HUES64 (cell line): ENCODE measurements around the gene KREMEN1.
A peak's percentile ranks its signal among the peaks of the same experiment; 100 is the strongest.

Experiments used
- H3K27ac ChIP-seq: 2 replicates; pipeline ENCODE4 v1.7.0; 2013; ENCODE audit warnings: low read depth, low read length, inconsistent platforms
- H3K27me3 ChIP-seq: 2 replicates; pipeline ENCODE4 v1.6.1; 2013; ENCODE audit warnings: mild to moderate bottlenecking, low read length; ENCODE audit not compliant: insufficient read depth
- H3K36me3 ChIP-seq: 2 replicates; pipeline ENCODE4 v1.6.1; 2013; ENCODE audit warnings: mild to moderate bottlenecking, low read length; ENCODE audit not compliant: insufficient read depth
- H3K4me1 ChIP-seq: 2 replicates; pipeline ENCODE4 v1.6.1; 2013; ENCODE audit warnings: mild to moderate bottlenecking, low read length, moderate library complexity; ENCODE audit not compliant: insufficient read depth
- H3K4me3 ChIP-seq: 2 replicates; pipeline ENCODE4 v1.5.1; 2013; ENCODE audit warnings: mild to moderate bottlenecking, low read length, moderate library complexity
- H3K9ac ChIP-seq: 2 replicates; pipeline ENCODE4 v1.6.1; 2013; ENCODE audit warnings: mild to moderate bottlenecking, low read depth, low read length
- H3K9me3 ChIP-seq: 2 replicates; pipeline ENCODE4 v1.6.1; 2013; ENCODE audit warnings: low read depth, low read length; ENCODE audit not compliant: insufficient read depth
- WGBS: fragments of 150-250, 120-280 bp; methylation state at CpG from one replicate; pipeline ENCODE4 v1.1.7; 2013; ENCODE audit warnings: missing lambda C conversion rate; 5-methylcytosine and 5-hydroxymethylcytosine counted together

The KREMEN1 gene

DNA sequence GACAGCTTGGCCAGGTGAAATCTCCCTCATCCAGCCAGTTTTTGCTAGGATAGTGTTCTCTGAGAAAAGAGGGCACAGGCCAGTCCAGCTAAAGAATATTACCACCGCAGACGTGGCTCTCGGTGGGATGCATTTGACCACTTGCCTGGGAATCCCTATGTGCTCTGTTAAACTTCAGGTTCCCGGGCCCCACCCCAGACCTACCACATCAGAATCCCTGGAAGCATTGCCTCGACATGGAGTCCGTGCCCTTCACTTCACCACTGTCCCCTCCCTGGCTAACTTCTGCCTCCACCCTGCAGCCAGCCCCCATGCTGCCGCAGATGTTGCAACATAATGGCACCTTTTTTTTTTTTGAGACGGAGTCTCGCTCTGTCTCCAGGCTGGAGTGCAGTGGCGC lies 76.0 kb downstream of the KREMEN1 start:
- 94% methylated on average over 10 of the region's 10 CpGs for WGBS

DNA sequence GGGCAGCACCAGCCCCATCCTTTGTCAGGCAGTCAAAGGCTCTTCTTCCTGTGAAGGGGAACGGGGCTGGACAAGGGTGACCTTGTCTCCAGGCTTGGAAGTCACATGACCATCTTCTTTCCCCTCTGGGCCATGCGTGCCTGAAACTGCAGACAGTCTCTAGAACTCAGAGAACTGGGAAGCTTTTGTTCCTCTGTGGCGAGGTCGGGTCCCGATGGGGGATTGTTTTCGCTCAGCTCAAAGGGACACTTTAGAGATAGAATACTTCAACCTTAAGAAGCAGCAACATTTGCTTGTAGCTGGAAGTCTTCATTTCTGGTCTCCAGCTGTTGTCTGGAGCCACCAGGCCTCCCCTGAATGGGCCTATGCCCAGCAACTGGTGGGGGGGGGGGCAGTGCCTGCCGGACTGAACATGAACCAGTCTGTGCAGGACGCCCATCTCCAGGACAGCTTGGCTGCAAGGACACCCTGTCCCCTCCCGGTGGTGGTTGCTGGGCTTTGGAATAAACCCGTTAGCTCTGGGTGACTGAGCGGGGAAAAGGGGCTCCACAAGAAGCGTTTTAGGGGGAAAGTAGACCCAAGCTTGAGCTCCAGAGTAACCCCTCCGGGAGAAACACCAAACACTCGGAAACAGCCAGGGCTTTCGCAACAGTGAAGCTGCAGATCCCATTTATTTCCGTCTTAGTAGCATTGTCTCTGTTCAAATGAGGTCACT lies 77.2 kb downstream of the KREMEN1 start:
- no peak overlapping the region for H3K4me3 ChIP-seq
- WGBS: 92% methylated on average over 16 of the region's 16 CpGs
- 0 out of 2 replicates have a peak overlapping the region, but pooled peaks have one; percentile 9 for H3K9ac ChIP-seq
- no peak overlapping the region for H3K27ac ChIP-seq
- H3K9me3 ChIP-seq: no peaks in the 10 kb centered on the region
- peaks cover 39% of the 10 kb centered on the region for H3K4me1 ChIP-seq
- no peaks in the 10 kb centered on the region for H3K27me3 ChIP-seq
- no peaks in the 10 kb centered on the region for H3K36me3 ChIP-seq

More for the DNA sequence above, 76.0 kb downstream of the KREMEN1 start:
- no peaks in the 10 kb centered on the region for H3K36me3 ChIP-seq
- no peak overlapping the region for H3K4me3 ChIP-seq
- H3K27me3 ChIP-seq: no peaks in the 10 kb centered on the region
- no peaks in the 10 kb centered on the region for H3K9me3 ChIP-seq
- no peak overlapping the region for H3K9ac ChIP-seq
- peaks cover 34% of the 10 kb centered on the region for H3K4me1 ChIP-seq
- H3K27ac ChIP-seq: no peak overlapping the region

DNA sequence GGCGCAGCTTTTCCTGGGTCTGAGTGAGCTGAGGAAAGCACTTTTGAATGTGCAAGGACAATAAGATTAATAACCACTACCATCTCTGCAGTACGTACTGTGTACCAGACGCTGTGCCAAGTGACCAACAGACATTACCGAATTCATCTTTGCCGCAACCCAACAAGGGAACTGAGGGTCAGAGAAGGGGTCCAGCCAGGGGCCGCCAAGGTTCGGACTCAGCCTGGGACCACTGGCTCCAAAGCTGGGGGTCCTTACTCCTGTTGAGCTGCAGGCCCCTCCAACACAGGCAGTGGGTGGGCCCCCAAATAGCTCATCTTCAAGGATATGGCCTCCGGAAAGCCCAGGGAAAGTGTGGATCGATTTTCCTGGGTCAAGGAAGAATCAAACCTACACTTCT lies 77.9 kb downstream of the KREMEN1 start:
- WGBS: 95% methylated on average over 9 of the region's 9 CpGs
- no peak overlapping the region for H3K27ac ChIP-seq
- no peak overlapping the region for H3K9ac ChIP-seq

DNA sequence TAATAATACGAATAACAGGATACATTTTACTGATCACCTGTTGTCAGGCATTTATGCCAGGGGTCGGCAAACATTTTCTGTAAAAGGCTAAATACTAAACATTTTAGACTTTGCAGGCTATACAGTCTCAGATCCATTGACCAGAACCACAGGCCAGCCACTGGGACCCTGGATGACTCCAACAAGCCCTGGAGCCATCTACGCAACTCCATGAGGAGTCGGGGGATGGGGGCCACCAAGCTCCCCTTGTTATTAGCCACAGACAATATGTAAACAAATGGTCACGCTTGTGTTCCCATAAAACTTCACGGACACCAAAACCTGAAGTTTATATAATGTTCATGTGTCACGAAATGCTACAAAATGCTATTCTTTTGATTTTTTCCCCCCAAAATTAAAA lies 78.5 kb downstream of the KREMEN1 start:
- H3K27ac ChIP-seq: no peak overlapping the region
- H3K4me1 ChIP-seq: peaks cover 40% of the 10 kb centered on the region
- no peaks in the 10 kb centered on the region for H3K36me3 ChIP-seq
- H3K9ac ChIP-seq: no peak overlapping the region
- 89% methylated on average over 7 of the region's 7 CpGs for WGBS
- no peak overlapping the region for H3K4me3 ChIP-seq
- no peaks in the 10 kb centered on the region for H3K27me3 ChIP-seq
- no peaks in the 10 kb centered on the region for H3K9me3 ChIP-seq

More for the DNA sequence above, 77.9 kb downstream of the KREMEN1 start:
- H3K4me3 ChIP-seq: no peak overlapping the region
- H3K36me3 ChIP-seq: no peaks in the 10 kb centered on the region
- H3K9me3 ChIP-seq: no peaks in the 10 kb centered on the region
- H3K4me1 ChIP-seq: peaks cover 39% of the 10 kb centered on the region
- no peaks in the 10 kb centered on the region for H3K27me3 ChIP-seq

DNA sequence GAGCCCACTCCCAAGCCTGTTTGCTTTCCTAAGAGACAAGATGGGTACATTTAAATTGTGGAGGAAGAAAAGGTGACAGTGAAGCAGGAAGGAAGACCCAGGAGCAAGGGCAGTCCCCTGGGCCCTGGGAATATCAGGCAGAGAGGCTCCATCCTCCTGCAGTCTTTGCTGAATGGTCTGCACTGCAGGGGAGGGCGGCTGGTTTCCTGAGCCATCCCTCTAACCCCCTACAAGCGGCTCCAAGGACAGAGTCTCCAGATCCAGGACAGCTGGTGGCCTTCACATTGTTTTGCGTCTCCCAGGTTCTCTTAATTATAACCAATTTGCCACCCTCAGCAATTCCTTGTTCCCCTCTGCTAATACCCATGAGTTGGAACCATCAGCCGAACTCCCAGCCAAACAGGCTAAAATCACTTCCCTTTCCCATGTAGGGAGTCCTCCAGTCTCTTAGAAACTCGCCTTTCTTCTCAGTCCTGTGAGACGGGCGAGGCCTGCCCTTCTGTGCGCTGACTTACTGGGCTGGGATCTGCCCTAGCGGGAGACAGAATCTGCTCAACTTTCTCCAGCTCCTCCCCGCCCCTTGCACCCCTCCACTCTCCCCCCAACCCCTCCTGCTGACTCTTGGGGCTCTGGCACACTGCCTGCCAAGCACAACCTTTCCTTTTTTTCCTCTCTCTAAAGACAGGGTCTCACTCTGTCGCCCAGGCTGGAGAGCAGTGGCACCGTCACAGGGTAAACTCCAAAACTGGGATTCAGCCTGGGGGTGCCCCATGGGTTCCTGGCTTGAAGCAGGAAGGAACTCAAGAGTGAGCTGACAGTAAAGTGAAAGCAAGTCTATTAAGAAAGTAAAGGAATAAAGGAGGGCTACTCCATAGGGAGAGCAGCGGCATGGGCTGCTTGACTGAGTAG lies 79.5 kb downstream of the KREMEN1 start:
- Histone ChIP-seq H3K4me3 (no peak overlapping the region), H3K4me1 (peaks cover 40% of the 10 kb centered on the region), H3K9me3 (no peaks in the 10 kb centered on the region), H3K36me3 (no peaks in the 10 kb centered on the region), H3K9ac (no peak overlapping the region), H3K27ac (peak overlapping the region; percentile 75), H3K27me3 (no peaks in the 10 kb centered on the region)
- 30% methylated on average over 13 of the region's 13 CpGs for WGBS

DNA sequence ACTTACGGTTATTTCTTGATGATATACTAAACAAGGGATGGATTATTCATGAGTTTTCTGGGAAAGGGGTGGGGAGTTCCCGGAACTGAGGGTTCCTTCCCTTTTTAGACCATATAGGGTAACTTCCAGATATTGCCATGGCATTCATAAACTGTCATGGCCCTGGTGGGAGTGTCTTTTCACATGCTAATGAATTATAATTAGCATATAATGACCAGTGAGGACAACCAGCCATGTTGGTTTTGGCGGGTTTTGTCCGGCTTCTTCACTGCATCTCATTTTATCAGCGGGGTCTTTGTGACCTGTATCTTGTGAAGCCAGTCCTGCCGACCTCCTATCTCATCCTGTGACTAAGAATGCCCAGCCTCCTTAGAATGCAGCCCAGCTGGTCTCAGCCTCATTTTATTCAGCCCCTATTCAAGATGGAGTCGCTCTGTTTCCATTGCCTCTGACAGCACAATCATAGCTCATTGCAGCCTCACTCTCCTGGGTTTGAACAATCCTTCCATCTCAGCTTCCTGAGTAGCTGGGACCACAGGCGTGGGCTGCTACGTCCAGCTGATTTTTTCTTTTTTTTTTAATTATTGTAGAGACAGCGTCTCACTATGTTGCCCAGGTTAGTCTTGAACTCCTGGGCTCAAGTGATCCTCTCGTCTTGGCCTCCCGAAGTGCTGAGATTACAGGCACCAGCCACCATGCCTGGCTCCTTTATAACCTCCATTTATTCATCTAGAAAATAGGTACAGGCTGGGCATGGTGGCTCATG lies 80.3 kb downstream of the KREMEN1 start:
- WGBS: 82% methylated on average over 12 of the region's 12 CpGs
- peaks cover 40% of the 10 kb centered on the region for H3K4me1 ChIP-seq
- peak overlapping the region; percentile 75; the same call in 1 of the 2 replicates for H3K27ac ChIP-seq
- no peak overlapping the region for H3K4me3 ChIP-seq
- H3K9me3 ChIP-seq: no peaks in the 10 kb centered on the region
- no peaks in the 10 kb centered on the region for H3K36me3 ChIP-seq
- H3K27me3 ChIP-seq: no peaks in the 10 kb centered on the region
- no peak overlapping the region for H3K9ac ChIP-seq

DNA sequence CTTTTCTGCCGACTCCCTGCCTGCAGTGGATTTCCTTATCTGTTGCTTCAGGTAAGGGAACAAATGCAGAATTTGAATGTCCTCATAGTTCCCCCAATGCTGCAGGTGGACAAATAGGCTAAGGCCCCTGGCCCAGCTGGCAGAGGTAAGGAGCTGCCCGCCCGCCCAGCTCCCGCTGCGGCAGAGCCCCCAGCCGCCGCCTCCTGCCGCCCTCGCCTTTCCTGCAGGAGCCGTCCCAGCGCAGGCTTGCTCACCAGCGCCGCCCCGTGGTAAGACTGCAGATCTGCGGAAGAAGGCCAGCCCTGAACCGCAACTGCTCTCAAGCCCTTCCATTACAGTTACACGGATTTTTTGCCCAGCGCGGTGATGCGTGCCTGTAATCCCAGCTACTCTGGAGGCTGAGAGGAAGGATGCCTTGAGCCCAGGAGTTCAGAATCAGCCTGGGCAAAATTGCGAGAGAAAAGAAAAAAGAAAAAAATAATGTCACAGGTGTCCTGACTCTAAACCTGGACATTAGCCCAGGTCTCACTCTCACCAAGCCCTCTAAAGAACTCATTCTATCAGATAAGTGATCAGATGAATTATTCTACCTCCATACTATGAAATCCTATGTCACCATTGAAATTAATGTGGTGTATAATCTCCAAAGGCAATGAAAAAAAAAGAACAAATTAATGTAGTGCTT lies 81.7 kb downstream of the KREMEN1 start:
- Histone ChIP-seq H3K9ac (no peak overlapping the region), H3K27me3 (no peaks in the 10 kb centered on the region), H3K27ac (no peak overlapping the region), H3K9me3 (no peaks in the 10 kb centered on the region), H3K4me3 (no peak overlapping the region), H3K36me3 (no peaks in the 10 kb centered on the region), H3K4me1 (peaks cover 40% of the 10 kb centered on the region)
- 11% methylated on average over 21 of the region's 21 CpGs for WGBS

DNA sequence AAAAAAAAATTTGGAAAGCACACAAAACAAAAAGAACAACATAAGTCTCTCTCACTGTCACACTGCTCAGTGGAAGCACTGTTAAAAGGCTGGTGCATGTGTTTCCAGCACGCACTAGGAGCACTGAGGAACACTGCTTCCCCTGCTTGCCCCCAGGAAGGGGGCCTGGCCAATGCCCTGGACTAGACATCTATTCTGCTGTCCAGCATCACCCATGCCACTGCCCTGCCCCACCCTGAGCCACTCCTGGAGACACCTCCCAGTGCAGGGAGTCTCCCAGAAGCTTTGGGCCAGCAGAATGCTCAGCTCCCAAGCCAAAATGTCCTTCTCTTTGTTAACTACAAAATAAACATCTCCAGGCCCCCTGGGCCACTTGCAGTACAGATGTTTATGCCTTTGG lies 83.1 kb downstream of the KREMEN1 start:
- Histone ChIP-seq H3K36me3 (no peaks in the 10 kb centered on the region), H3K4me1 (peaks cover 30% of the 10 kb centered on the region), H3K27ac (no peak overlapping the region), H3K9ac (no peak overlapping the region), H3K9me3 (no peaks in the 10 kb centered on the region), H3K4me3 (no peak overlapping the region), H3K27me3 (no peaks in the 10 kb centered on the region)
- WGBS: 96% methylated on average over 1 of the region's 1 CpG

DNA sequence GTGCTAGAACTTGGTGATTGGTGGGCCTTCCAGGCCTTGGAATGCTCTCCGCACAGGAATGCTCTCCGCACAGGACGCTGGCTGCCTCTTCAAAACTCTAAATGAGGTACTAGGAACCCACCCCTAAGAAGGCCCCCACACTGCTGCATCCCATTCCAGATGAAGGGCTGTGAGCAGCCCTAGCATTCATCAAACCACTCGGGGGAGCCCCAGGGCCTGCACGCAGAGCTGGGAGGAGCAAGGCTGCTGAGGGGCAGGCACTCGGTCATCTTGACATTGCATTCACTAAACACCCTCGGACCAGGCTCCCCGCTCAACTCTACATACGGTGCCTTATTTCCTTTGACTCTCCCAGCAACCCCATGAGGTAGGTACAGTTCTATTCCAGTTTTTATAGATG lies 83.7 kb downstream of the KREMEN1 start:
- WGBS: 45% methylated on average over 8 of the region's 9 CpGs

DNA sequence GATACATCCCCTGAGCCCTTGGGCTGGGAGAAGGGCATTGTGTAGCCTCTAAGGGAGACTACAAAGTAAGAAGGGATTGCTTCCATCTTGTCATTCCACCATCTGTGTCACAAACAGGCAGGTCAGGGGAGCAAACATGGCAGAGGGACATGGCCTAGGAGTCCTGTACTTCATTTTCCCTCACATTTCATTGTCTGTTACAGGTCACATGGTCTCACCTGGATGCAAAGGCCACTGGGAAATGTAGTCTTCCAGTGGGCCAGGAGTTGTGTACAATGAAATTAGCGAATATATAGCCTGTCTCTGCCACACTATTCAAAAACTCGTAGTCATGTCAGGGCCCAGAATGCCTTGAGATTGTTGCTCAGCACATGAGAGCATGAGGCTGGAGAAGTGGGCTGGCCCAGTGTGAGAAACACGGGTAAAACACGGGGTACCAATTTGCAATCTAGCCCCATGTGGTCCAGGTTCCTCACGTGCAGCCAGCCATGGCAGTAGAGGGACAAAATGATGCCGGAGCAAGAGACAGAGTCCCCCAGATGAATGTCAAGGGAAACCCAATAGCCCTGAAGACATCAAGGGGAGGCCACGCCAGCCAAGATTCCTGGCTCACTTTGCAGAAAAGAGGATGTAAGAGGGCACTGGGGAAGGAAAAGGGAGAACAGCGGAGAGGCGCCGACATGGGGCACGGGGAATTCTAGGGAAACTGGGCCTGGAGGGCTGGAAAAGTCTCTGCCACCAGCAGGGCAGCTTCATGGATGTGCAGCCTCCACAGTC lies 85.1 kb downstream of the KREMEN1 start:
- peaks cover 12% of the 10 kb centered on the region for H3K4me1 ChIP-seq
- WGBS: 93% methylated on average over 11 of the region's 11 CpGs
- no peak overlapping the region for H3K4me3 ChIP-seq
- H3K36me3 ChIP-seq: no peaks in the 10 kb centered on the region
- H3K9ac ChIP-seq: no peak overlapping the region
- H3K9me3 ChIP-seq: no peaks in the 10 kb centered on the region
- no peaks in the 10 kb centered on the region for H3K27me3 ChIP-seq
- no peak overlapping the region for H3K27ac ChIP-seq

More for the DNA sequence above, 83.7 kb downstream of the KREMEN1 start:
- no peak overlapping the region for H3K27ac ChIP-seq
- no peaks in the 10 kb centered on the region for H3K9me3 ChIP-seq
- no peak overlapping the region for H3K9ac ChIP-seq
- H3K36me3 ChIP-seq: no peaks in the 10 kb centered on the region
- H3K4me3 ChIP-seq: no peak overlapping the region
- H3K27me3 ChIP-seq: no peaks in the 10 kb centered on the region
- H3K4me1 ChIP-seq: peaks cover 25% of the 10 kb centered on the region
